ENCODE results near the gene HUS1B.

Gene HUS1B

DNA sequence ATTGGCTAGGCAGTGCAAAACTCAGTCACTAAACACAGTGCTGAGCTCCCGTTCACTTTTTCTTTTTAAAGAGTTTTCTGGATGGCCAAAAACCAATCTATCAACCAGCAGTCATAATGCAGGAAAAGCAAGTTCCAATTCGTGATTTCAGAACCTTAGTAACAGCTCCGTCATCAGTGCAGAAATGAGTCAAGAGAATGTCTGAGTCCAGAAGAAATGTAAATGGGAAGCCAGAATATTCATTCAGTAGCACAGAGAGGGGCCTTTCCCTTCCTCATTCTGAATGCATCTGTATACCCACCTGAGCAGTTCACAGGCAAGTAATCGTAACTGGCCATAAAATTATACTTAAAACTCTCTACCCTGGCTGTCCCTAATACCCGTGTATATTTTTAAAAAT is 20.4 kb downstream of the HUS1B start:
- TF ChIP-seq, protein P1, sequence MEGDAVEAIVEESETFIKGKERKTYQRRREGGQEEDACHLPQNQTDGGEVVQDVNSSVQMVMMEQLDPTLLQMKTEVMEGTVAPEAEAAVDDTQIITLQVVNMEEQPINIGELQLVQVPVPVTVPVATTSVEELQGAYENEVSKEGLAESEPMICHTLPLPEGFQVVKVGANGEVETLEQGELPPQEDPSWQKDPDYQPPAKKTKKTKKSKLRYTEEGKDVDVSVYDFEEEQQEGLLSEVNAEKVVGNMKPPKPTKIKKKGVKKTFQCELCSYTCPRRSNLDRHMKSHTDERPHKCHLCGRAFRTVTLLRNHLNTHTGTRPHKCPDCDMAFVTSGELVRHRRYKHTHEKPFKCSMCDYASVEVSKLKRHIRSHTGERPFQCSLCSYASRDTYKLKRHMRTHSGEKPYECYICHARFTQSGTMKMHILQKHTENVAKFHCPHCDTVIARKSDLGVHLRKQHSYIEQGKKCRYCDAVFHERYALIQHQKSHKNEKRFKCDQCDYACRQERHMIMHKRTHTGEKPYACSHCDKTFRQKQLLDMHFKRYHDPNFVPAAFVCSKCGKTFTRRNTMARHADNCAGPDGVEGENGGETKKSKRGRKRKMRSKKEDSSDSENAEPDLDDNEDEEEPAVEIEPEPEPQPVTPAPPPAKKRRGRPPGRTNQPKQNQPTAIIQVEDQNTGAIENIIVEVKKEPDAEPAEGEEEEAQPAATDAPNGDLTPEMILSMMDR (conservative IDR thresholded peaks at IDR 0.05) = no peak
- no peak overlapping the region for H3K27ac ChIP-seq

DNA sequence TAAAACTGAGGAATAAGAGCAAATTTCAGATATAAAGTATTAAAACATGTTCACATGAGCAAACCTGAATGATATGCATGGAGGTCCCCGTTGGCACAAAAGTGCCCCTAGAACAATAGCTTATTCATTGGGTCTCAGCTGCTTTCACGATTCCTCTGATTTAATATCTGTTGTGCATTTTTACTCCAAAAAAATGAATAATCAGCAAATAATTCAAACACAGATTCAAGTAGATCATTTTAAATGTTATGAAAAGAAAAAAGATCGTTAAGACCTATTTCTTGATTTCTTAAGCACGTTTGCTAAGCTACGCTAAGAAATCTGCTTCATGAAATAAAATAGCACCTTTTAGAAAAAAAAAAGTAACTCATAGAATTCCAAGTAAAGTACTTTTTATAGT is 21.7 kb downstream of the HUS1B start:
- H3K27ac ChIP-seq = no peak overlapping the region
- TF ChIP-seq, protein P1 (conservative IDR thresholded peaks at IDR 0.05) = no peak

DNA sequence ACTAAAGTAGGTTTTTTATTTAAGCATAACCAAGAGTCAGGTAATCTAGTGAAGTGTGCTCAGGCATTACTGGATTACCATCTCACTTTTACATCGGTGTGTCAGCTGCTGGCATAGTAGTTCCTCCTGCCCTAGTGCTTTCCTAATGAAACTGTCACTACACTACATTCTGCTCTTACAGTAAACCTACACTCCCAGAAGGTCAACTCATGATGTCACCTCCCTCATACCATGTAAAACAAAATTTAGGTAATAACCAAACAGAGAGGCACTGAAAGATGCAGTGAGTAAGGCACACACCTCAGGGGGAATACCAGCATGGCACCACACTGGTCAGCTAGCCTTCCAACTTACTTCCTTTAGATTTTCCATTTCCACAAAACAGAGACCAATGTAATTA is 23.3 kb downstream of the HUS1B start:
- H3K27ac ChIP-seq = no peak overlapping the region
- TF ChIP-seq, protein P1 (conservative IDR thresholded peaks at IDR 0.05) = no peak

DNA sequence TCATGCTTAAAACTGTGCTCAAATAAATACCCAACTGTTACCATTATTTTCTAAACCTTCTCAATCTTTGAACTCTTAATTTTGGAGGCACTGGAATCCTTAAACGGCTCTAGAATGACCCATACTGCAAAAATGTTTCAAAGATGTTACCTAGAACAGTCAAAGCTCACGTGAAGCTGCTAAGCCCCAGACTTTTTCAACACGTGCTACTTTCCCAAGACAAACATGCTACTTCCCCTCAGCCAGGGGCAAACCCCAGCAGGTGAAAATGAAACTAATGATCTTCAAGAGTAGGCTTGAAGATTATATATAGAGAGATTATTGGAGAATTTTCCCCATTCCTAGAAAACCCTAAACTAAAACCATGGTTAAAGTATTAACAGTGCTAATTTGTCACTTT is 28.1 kb downstream of the HUS1B start:
- no peak overlapping the region for H3K27ac ChIP-seq
- TF ChIP-seq, protein P1 (conservative IDR thresholded peaks at IDR 0.05) = no peak

DNA sequence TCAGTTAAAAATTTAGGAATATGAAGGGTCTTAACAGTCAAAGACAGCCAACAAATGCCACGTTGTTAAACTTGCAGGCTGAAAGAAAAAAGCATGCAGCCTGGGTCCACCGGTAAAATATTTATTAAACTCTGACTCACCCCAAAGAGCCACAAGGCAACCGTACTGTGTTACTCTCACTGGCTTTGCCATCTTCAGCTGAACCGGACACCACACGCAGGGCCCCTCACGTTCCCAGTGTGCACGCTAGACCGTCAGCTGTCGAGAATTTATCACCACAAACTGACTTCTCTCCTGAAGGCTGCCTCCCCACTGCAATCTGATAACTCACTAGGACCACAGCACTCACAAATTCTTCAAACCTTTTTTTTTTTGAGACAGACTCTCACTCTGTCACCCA is 30.7 kb downstream of the HUS1B start:
- TF ChIP-seq, protein P1 (conservative IDR thresholded peaks at IDR 0.05) = no peak
- H3K27ac ChIP-seq = no peak overlapping the region

DNA sequence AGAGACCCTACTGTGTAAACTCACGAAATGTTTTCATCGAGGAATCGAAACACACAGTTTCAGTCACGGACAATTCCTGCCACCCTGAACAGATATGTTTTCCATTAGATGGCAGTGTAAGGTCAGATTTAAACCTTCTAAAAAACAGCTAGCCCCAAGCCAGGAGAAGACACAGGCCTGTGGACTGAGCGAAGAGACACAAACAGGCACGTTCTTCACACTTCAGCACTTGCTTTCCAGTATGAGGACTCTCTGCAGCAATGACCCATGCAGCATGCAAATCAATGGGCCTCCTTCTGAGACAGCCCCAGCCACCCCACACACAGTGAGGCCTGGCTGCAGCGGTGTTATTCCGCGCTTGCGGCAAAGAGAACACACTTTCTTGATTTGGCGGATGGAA is 31.9 kb downstream of the HUS1B start:
- TF ChIP-seq, protein P1 (conservative IDR thresholded peaks at IDR 0.05) = peak; percentile 28
- no peak overlapping the region for H3K27ac ChIP-seq

DNA sequence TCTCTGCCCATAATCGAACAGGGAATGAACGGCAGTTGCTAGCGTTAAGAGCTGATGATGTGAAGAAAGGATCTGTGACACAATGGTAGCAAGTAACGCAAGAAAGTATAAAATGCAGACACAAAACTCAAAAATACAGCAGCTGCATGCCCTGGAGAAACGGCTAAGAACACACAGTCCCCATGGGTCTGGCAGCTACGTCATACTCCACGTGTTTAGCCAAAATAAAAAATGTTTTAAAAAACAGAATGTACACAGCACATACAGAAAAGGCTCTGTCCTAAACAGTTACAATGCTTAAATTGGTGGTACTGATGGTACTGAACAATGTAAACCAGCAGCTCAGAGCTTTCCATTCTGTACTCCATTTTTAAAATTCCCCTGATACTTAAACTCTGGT is 34.4 kb downstream of the HUS1B start:
- H3K27ac ChIP-seq = no peak overlapping the region
- TF ChIP-seq, protein P1 (conservative IDR thresholded peaks at IDR 0.05) = no peak

DNA sequence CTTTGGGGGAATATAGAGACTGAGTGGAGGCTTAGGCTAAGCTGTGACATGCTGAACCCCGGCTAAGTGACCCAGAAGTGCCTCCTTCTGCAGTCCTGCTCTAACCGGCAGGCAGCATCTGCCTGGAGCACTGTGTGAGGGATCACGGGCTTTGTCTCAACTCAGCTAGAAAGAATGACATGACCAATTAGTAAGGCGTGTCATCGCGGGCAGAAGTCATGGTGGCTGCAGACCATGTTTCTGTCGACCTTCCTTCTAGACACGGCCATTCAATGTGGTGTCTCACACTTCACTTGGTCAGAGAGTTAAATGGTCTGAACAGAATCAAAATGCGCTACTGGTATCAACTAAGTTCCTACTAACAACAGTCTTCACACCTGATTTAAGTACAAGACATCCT is 35.0 kb downstream of the HUS1B start:
- TF ChIP-seq, protein P1 (conservative IDR thresholded peaks at IDR 0.05) = no peak

More for the DNA sequence above, 35.0 kb downstream of the HUS1B start:
- H3K27ac ChIP-seq = no peak overlapping the region
